GM12801 (cell line): ENCODE data around the gene BSCL2.

Experiments used
- CTCF ChIP-seq: IDR thresholded peaks from one replicate; pipeline ENCODE4 v1.5.1; 2011; ENCODE audit warnings: control low read depth; ENCODE audit not compliant: insufficient read length; ENCODE audit errors: extremely low read depth

The BSCL2 gene

GRCh38 chr11:62665599-62666258, 41.5 kb downstream of the BSCL2 start:
- TF ChIP-seq CTCF, result no peak

GRCh38 chr11:62665075-62665598, 42.1 kb downstream of the BSCL2 start, which contains the start of the genes C11orf98 and CSKMT:
TSS of gene C11orf98 (minus strand) at chr11:62665210. CDS start at chr11:62665169, 41 bp downstream.
TSS of gene CSKMT (plus strand) at chr11:62665312. CDS start at chr11:62665880, 568 bp downstream.
- TF ChIP-seq CTCF, result no peak

GRCh38 chr11:62664405-62665074, 42.7 kb downstream of the BSCL2 start:
- TF ChIP-seq CTCF, result no peak

- TF ChIP-seq CTCF, result no peak
Observed at GRCh38 chr11:62656796-62657429, 50.3 kb downstream of the BSCL2 start.

GRCh38 chr11:62654297-62654696, 52.9 kb downstream of the BSCL2 start:
- no peak for TF ChIP-seq CTCF

GRCh38 chr11:62652161-62653006, 54.8 kb downstream of the BSCL2 start:
- no peak for TF ChIP-seq CTCF
